ACC112 (cell line): ENCODE data around the gene LPP.

Source experiments
- H2AFZ ChIP-seq: fragments of 200-600 bp; sonication (generic); one replicate; pipeline ENCODE4 v1.6.0; 2017; ENCODE audit warnings: antibody characterized with exemption, low read length; ENCODE audit not compliant: unreplicated experiment
- H3K27ac ChIP-seq: fragments of 200-600 bp; sonication (generic); 2 replicates; pipeline ENCODE4 v1.5.1; 2014; ENCODE audit warnings: low read depth, mild to moderate bottlenecking, antibody characterized with exemption, low read length, moderate library complexity
- H3K27me3 ChIP-seq: fragments of 200-600 bp; sonication (generic); 2 replicates; pipeline ENCODE4 v1.6.1; 2014; ENCODE audit warnings: mild to moderate bottlenecking, antibody characterized with exemption, low read length, moderate library complexity, mixed read lengths; ENCODE audit not compliant: insufficient read depth
- H3K36me3 ChIP-seq: fragments of 200-600 bp; sonication (generic); 2 replicates; pipeline ENCODE4 v1.6.1; 2016; ENCODE audit warnings: mild to moderate bottlenecking, antibody characterized with exemption, low read length, moderate library complexity, mixed read lengths; ENCODE audit not compliant: insufficient read depth
- H3K4me1 ChIP-seq: fragments of 200-600 bp; sonication (generic); one replicate; pipeline ENCODE4 v1.6.1; 2016; ENCODE audit warnings: low read length, mixed read lengths; ENCODE audit not compliant: insufficient read depth, unreplicated experiment, control insufficient read depth
- H3K4me3 ChIP-seq: fragments of 200-600 bp; sonication (generic); 2 replicates; pipeline ENCODE4 v1.5.1; 2014; ENCODE audit warnings: mild to moderate bottlenecking, low read depth, low read length
- H3K79me2 ChIP-seq: fragments of 200-600 bp; sonication (generic); one replicate; pipeline ENCODE4 v1.6.0; 2016; ENCODE audit warnings: low read length; ENCODE audit not compliant: control insufficient read depth, unreplicated experiment, insufficient read depth

LPP gene

DNA sequence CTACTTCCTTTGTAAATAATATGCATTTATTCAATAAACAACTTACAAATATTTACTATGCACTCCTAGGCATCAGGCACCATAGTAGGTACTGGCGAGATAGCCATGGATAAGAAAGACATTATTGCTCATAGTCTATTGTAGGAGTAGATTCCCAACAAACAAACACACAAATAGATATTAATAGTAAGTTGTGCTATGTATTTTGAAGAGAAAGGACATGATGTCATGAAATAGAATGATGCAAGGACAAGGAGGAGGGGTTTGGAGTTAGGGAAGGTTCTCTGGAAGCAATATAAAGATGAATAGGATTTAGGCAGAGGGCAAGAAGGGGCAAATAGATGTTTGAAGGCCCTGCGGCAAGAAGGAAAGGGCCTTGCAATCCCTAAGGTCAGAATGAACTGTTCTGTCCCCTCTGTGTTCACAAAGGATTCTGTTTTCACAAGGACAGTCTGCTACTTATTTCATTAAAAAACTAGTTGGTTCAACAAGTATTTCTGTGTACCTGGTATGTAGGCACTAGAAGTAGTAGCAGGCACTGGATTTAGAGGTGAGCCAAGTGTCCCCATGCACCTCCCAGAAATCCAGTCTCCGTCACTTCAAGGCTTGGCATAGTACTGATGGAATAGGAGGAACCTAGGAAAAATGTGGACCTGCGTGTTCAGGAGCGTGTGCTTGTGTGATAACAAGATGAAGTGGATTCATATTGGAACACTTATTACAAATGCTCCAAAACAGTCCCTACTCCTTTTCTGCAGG is 786.0 kb downstream of the LPP start:
- H3K4me3 ChIP-seq, result no peak overlapping the region
- H3K27ac ChIP-seq, result no peak overlapping the region
- H2AFZ ChIP-seq, result no peak overlapping the region
- H3K4me1 ChIP-seq, result peaks cover 17% of the 10 kb centered on the region
- H3K79me2 ChIP-seq, result no peaks in the 10 kb centered on the region
- H3K27me3 ChIP-seq, result no peaks in the 10 kb centered on the region
- no peaks in the 10 kb centered on the region; the same call in 1 of the 2 replicates for H3K36me3 ChIP-seq
